H9 (cell line): Measurements from ENCODE around the gene LMF1. TPM values are rescaled to one million over a fixed set of nuclear protein-coding genes. Genes with fewer than 3 reads are reported as not detected.

ENCODE experiments used
- DNase-seq: peaks from one replicate; pipeline ENCODE4 v3.0.0-alpha.2; 2017
- H2AFZ ChIP-seq: one replicate; pipeline ENCODE4 v1.6.1; 2013; ENCODE audit warnings: mild to moderate bottlenecking, low read length, control low read depth, moderate library complexity
- H2AK5ac ChIP-seq: 2 replicates; pipeline ENCODE4 v1.6.1; 2013; ENCODE audit warnings: low read length, control low read depth, mixed read lengths; ENCODE audit not compliant: insufficient read length
- H2BK120ac ChIP-seq: one replicate; pipeline ENCODE4 v1.6.1; 2013; ENCODE audit warnings: low read depth, mild to moderate bottlenecking, low read length, control low read depth, inconsistent platforms; ENCODE audit not compliant: poor library complexity, severe bottlenecking
- H2BK12ac ChIP-seq: 2 replicates; pipeline ENCODE4 v1.6.1; 2013; ENCODE audit warnings: low read length, control low read depth, mixed read lengths, low read depth; ENCODE audit not compliant: insufficient read length
- H2BK15ac ChIP-seq: 2 replicates; pipeline ENCODE4 v1.6.1; 2013; ENCODE audit warnings: low read depth, low read length, control low read depth
- H2BK20ac ChIP-seq: one replicate; pipeline ENCODE4 v1.6.1; 2013; ENCODE audit warnings: low read depth, mild to moderate bottlenecking, low read length, control low read depth, inconsistent platforms; ENCODE audit not compliant: poor library complexity, severe bottlenecking
- H2BK5ac ChIP-seq: 2 replicates; pipeline ENCODE4 v1.6.1; 2013; ENCODE audit warnings: low read length, control low read depth, mixed read lengths; ENCODE audit not compliant: insufficient read length
- H3K14ac ChIP-seq: 2 replicates; pipeline ENCODE4 v1.6.1; 2013; ENCODE audit warnings: low read length, control low read depth; ENCODE audit not compliant: insufficient read depth
- H3K18ac ChIP-seq: 2 replicates; pipeline ENCODE4 v1.6.1; 2013; ENCODE audit warnings: low read depth, mild to moderate bottlenecking, mixed read lengths, low read length, control low read depth; ENCODE audit not compliant: insufficient read length
- H3K23ac ChIP-seq: 2 replicates; pipeline ENCODE4 v1.6.1; 2013; ENCODE audit warnings: low read length, control low read depth, mixed read lengths, low read depth; ENCODE audit not compliant: insufficient read length
- H3K23me2 ChIP-seq: 2 replicates; pipeline ENCODE4 v1.6.1; 2013; ENCODE audit warnings: low read depth, mild to moderate bottlenecking, mixed read lengths, low read length, control low read depth; ENCODE audit not compliant: insufficient read length, poor library complexity, severe bottlenecking
- H3K27ac ChIP-seq: 2 replicates; pipeline ENCODE4 v1.5.1; 2013; ENCODE audit warnings: low read length, control low read depth, mixed read lengths, low read depth; ENCODE audit not compliant: insufficient read length
- H3K27me3 ChIP-seq: 2 replicates; pipeline ENCODE4 v1.6.1; 2013; ENCODE audit warnings: low read length, control low read depth, inconsistent platforms; ENCODE audit not compliant: insufficient read depth
- H3K4ac ChIP-seq: 2 replicates; pipeline ENCODE4 v1.6.1; 2013; ENCODE audit warnings: low read depth, mild to moderate bottlenecking, control low read depth, inconsistent platforms, low read length, moderate library complexity
- H3K4me1 ChIP-seq: 2 replicates; pipeline ENCODE4 v1.6.1; 2013; ENCODE audit warnings: low read length, control low read depth, inconsistent platforms; ENCODE audit not compliant: insufficient read depth
- H3K4me2 ChIP-seq: 2 replicates; pipeline ENCODE4 v1.6.1; 2013; ENCODE audit warnings: low read length, control low read depth, mixed read lengths; ENCODE audit not compliant: insufficient read length, insufficient read depth
- H3K56ac ChIP-seq: 2 replicates; pipeline ENCODE4 v1.6.1; 2013; ENCODE audit warnings: low read depth, mild to moderate bottlenecking, mixed read lengths, low read length, control low read depth; ENCODE audit not compliant: insufficient read length
- H3K79me1 ChIP-seq: 2 replicates; pipeline ENCODE4 v1.6.1; 2013; ENCODE audit warnings: low read depth, mild to moderate bottlenecking, moderate library complexity, low read length, control low read depth, inconsistent platforms; ENCODE audit not compliant: insufficient read depth, poor library complexity, severe bottlenecking
- H3K79me2 ChIP-seq: 2 replicates; pipeline ENCODE4 v1.6.1; 2013; ENCODE audit warnings: low read length, control low read depth, inconsistent platforms; ENCODE audit not compliant: insufficient read depth
- H3K9ac ChIP-seq: 2 replicates; pipeline ENCODE4 v1.6.1; 2013; ENCODE audit warnings: low read length, control low read depth, mixed read lengths; ENCODE audit not compliant: insufficient read length; ENCODE audit errors: extremely low read depth
- H3K9me3 ChIP-seq: one replicate; pipeline ENCODE4 v1.6.1; 2013; ENCODE audit warnings: low read depth, low read length, inconsistent platforms; ENCODE audit not compliant: control insufficient read depth
- H3T11ph ChIP-seq: one replicate; pipeline ENCODE4 v1.6.1; 2013; ENCODE audit warnings: mild to moderate bottlenecking, low read length, control low read depth, inconsistent platforms
- H4K20me1 ChIP-seq: one replicate; pipeline ENCODE4 v1.6.1; 2013; ENCODE audit not compliant: control insufficient read depth, insufficient read length, insufficient read depth
- H4K5ac ChIP-seq: 2 replicates; pipeline ENCODE4 v1.6.1; 2013; ENCODE audit warnings: low read depth, mild to moderate bottlenecking, mixed read lengths, low read length, control low read depth; ENCODE audit not compliant: insufficient read length
- H4K8ac ChIP-seq: replicated peaks from 2 replicates; pipeline ENCODE4 v1.6.1; 2013; ENCODE audit warnings: low read length, control low read depth, mixed read lengths, low read depth; ENCODE audit not compliant: insufficient read length
- H4K91ac ChIP-seq: 2 replicates; pipeline ENCODE4 v1.6.1; 2013; ENCODE audit warnings: low read depth, mild to moderate bottlenecking, moderate library complexity, mixed read lengths, low read length, control low read depth; ENCODE audit not compliant: insufficient read length
- H3K27ac Mint-ChIP-seq, 3 experiments: 2 replicates in 2 of 3; 3 replicates in 1 of 3; pipeline ENCODE4 v1.8.0; 2020 to 2021; ENCODE audit warnings: mixed read lengths in 3 of 3, mild to moderate bottlenecking in 1 of 3, moderate library complexity in 1 of 3
- H3K27me3 Mint-ChIP-seq: 2 replicates; pipeline ENCODE4 v1.8.0; 2021; ENCODE audit warnings: low read depth, mild to moderate bottlenecking, moderate library complexity, mixed read lengths
- H3K36me3 Mint-ChIP-seq, 3 experiments: 2 replicates in 2 of 3; 3 replicates in 1 of 3; pipeline ENCODE4 v1.8.0; 2020 to 2021; ENCODE audit warnings: low read depth in 3 of 3, mixed read lengths in 3 of 3; ENCODE audit not compliant: insufficient read depth in 1 of 3
- H3K4me1 Mint-ChIP-seq, 2 experiments: 2 replicates each; pipeline ENCODE4 v1.8.0; 2020; ENCODE audit warnings: mixed read lengths in 2 of 2
- H3K4me3 Mint-ChIP-seq, 2 experiments: 2 replicates in 1 of 2; 3 replicates in 1 of 2; pipeline ENCODE4 v1.8.0; 2020 to 2021; ENCODE audit warnings: mild to moderate bottlenecking in 2 of 2, mixed read lengths in 2 of 2, moderate library complexity in 1 of 2
- H3K9me3 Mint-ChIP-seq, 2 experiments: 2 replicates in 1 of 2; 3 replicates in 1 of 2; pipeline ENCODE4 v1.8.0; 2020; ENCODE audit warnings: mild to moderate bottlenecking in 2 of 2, mixed read lengths in 2 of 2, moderate library complexity in 1 of 2
- CTCF ChIP-seq: fragments of 200-600 bp; sonication (generic); conservative IDR thresholded peaks from 3 replicates; pipeline ENCODE4 v1.8.0; 2021; ENCODE audit warnings: antibody characterized with exemption, mild to moderate bottlenecking
- WGBS: extraction: QIAGEN DNeasy Blood & Tissue Kit; methylation state at CpG from one replicate; pipeline ENCODE4 v1.1.7; 2013; ENCODE audit warnings: missing lambda C conversion rate, low lambda C conversion rate, mixed read lengths; ENCODE audit not compliant: insufficient read length; ENCODE audit errors: extremely low coverage; 5-methylcytosine and 5-hydroxymethylcytosine counted together
- total RNA-seq: library from RNA; stranded (reverse); gene quantifications from 2 replicates; pipeline ENCODE4 v1.2.1, GENCODE V29; 2021

The LMF1 gene
- total RNA-seq, 1 experiment from 2014 or later = 7.1 TPM

- no peak for DNase-seq
- no peak overlapping the region; the same call in 1 of the 2 replicates for H3K14ac ChIP-seq
- no peak overlapping the region for H2AFZ ChIP-seq
- no peak overlapping the region for H3K4me2 ChIP-seq
- no peak overlapping the region for H2BK20ac ChIP-seq
- H3K23ac ChIP-seq = no peak overlapping the region
- no peaks in the 10 kb centered on the region for H3K9me3 ChIP-seq
- no peaks in the 10 kb centered on the region; the same call in 1 of the 2 replicates for H3K27me3 Mint-ChIP-seq
- no peaks in the 10 kb centered on the region for H3K79me1 ChIP-seq
- no peak overlapping the region for H2BK5ac ChIP-seq
- no peak overlapping the region for H3T11ph ChIP-seq
- H3K79me2 ChIP-seq = no peaks in the 10 kb centered on the region
- H3K9ac ChIP-seq = no peak overlapping the region
- no peaks in the 10 kb centered on the region for H3K27me3 ChIP-seq
- no peak overlapping the region for H3K27ac ChIP-seq
- H2AK5ac ChIP-seq = no peak overlapping the region
- H4K5ac ChIP-seq = no peak overlapping the region
- H3K23me2 ChIP-seq = peaks cover 8% of the 10 kb centered on the region
- TF ChIP-seq CTCF = no peak
- no peak overlapping the region for H3K4me3 Mint-ChIP-seq
- no peak overlapping the region for H3K4ac ChIP-seq
- H2BK12ac ChIP-seq = no peak overlapping the region
- WGBS = no CpG with 5 or more reads among the region's 15 CpGs
- H4K20me1 ChIP-seq = no peaks in the 10 kb centered on the region
- no peak overlapping the region for H2BK120ac ChIP-seq
- no peak overlapping the region for H3K18ac ChIP-seq
- no peak overlapping the region for H4K91ac ChIP-seq
- H3K56ac ChIP-seq = no peak overlapping the region
- no peak overlapping the region for H2BK15ac ChIP-seq
- H3K27ac Mint-ChIP-seq = no peak overlapping the region; a peak in 1 of 7 replicates
- H4K8ac ChIP-seq = no peak overlapping the region
- no peaks in the 10 kb centered on the region for H3K4me1 ChIP-seq
- H3K9me3 Mint-ChIP-seq = no peaks in the 10 kb centered on the region; a peak in 1 of 5 replicates
- peaks cover 0 to 18% of the 10 kb centered on the region in 2 experiments; a peak in 2 of 4 replicates for H3K4me1 Mint-ChIP-seq
- H3K36me3 Mint-ChIP-seq = no peaks in the 10 kb centered on the region
These were observed 80.6 kb downstream of the LMF1 start for GRCh38 chr16:890217-890616.
